D721Med (cell line): Measurements from ENCODE around the gene SYNPR.

Experiments used
- DNase-seq: peaks from one replicate; pipeline ENCODE4 v3.0.0; 2011; ENCODE audit warnings: low spot score; ENCODE audit not compliant: insufficient read length
- FAIRE-seq: peaks from 2 replicates; lab custom pipeline; 2011; peaks lifted over from hg19 to GRCh38; lab: Jason Lieb, UNC
- CTCF ChIP-seq: IDR thresholded peaks from 2 replicates; pipeline ENCODE4 v1.5.1; 2012; ENCODE audit warnings: mild to moderate bottlenecking, control low read depth; ENCODE audit not compliant: insufficient read depth; ENCODE audit errors: missing control alignments

SYNPR gene

GRCh38 chr3:63493101-63493500 is 215.0 kb downstream of the SYNPR start:
- DNase-seq (no peak), FAIRE-seq (no peak)
- no peak for TF ChIP-seq CTCF

- FAIRE-seq (no peak), DNase-seq (no peak)
- no peak for TF ChIP-seq CTCF
These were observed 216.5 kb downstream of the SYNPR start for GRCh38 chr3:63494646-63495045.

DNA sequence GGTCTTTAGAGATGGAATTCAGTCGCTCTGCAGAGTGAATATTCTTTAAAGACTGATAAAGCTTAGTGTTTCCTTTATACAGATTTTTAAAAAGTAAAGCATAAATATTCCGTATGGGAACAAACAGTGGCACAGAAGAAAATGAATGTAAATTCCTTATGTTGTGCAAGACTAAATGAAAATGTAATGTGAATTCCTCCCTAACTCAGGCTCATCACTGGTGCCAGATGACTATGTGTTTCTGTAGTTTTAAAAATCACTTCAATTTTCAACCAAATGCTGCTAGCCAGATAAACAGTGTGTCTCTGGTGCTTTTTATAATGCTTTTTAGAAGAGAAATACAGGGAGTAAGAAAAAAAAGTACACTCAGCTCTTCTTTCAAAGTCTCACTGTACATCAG is 219.5 kb downstream of the SYNPR start:
- TF ChIP-seq CTCF: no peak

GRCh38 chr3:63500196-63500595 is 222.1 kb downstream of the SYNPR start:
- FAIRE-seq (no peak), DNase-seq (no peak)
- TF ChIP-seq CTCF: no peak

More for the DNA sequence above, 219.5 kb downstream of the SYNPR start:
- no peak for FAIRE-seq
- DNase-seq: no peak

- no peak for DNase-seq
- FAIRE-seq: no peak
These were observed 230.2 kb downstream of the SYNPR start for GRCh38 chr3:63508305-63508704.

GRCh38 chr3:63508771-63509170 is 230.7 kb downstream of the SYNPR start:
- no peak for TF ChIP-seq CTCF
- FAIRE-seq (no peak), DNase-seq (no peak)

More at GRCh38 chr3:63508305-63508704, 230.2 kb downstream of the SYNPR start:
- TF ChIP-seq CTCF: no peak

- no peak for DNase-seq
- FAIRE-seq: no peak
- TF ChIP-seq CTCF: no peak
These were observed 235.7 kb downstream of the SYNPR start for GRCh38 chr3:63513791-63514190.
